ENCODE results near the gene ADAMTSL5.

- no peak for TF ChIP-seq CTCF (conservative IDR thresholded peaks at IDR 0.05 in 1 of 2, IDR thresholded peaks at IDR 0.05 in 1 of 2; ENCODE audit: low read depth in 1 of 2, low read length in 2 of 2)
- no peak for TF ChIP-seq EZH2 (IDR thresholded peaks at IDR 0.05; ENCODE audit: low read length, missing control alignments)
Measured at GRCh38 chr19:1505991-1506881, 6.6 kb downstream of the ADAMTSL5 start.

All from fibroblast of lung (primary cell).